B cell (primary cell): ENCODE results near the gene MEG3. TPM values are rescaled to one million over a fixed set of nuclear protein-coding genes. Genes with fewer than 3 reads are reported as not detected.

ENCODE experiments used
- ATAC-seq: fragments of 200-7000 bp; cut with Tn5 transposase; one replicate; pipeline ENCODE4 v1.10.0; 2021; ENCODE audit warnings: low read depth, mild to moderate bottlenecking, moderate number of reproducible peaks, moderate library complexity
- CTCF ChIA-PET: fragments of 350-600 bp; sonication (Branson Sonifier 250); formaldehyde crosslinking; loops from one replicate; lab custom pipeline; 2021; ENCODE audit warnings: antibody characterized with exemption, inconsistent platforms; lab: Charles Lee
- POLR2A ChIA-PET: fragments of 350-600 bp; sonication (Branson Sonifier 250); formaldehyde crosslinking; loops from one replicate; lab custom pipeline; 2021; ENCODE audit warnings: antibody characterized with exemption; lab: Charles Lee
- DNase-seq: peaks from one replicate; pipeline ENCODE4 v3.0.0; 2013
- H2AFZ ChIP-seq: 2 replicates; pipeline ENCODE4 v1.6.1; 2012; ENCODE audit warnings: mild to moderate bottlenecking, low read depth, low read length; ENCODE audit not compliant: insufficient read depth, poor library complexity, severe bottlenecking
- H3K27ac ChIP-seq, 2 donors: 1 replicate in 1 of 2; 2 replicates in 1 of 2; pipeline ENCODE4 v1.5.1; 2012 to 2013; ENCODE audit warnings: low read length in 2 of 2, mild to moderate bottlenecking in 2 of 2, moderate library complexity in 1 of 2
- H3K27me3 ChIP-seq, 4 experiments: fragments of 200-600 bp in 1 of 4; sonication (generic) in 1 of 4; replicated peaks in 1 of 4; 1 replicate in 2 of 4; 2 replicates in 2 of 4; pipeline versions ENCODE4 v1.6.1 to v1.7.0; 2013 to 2016; ENCODE audit warnings: low read length in 3 of 4, mild to moderate bottlenecking in 2 of 4, mixed read lengths in 1 of 4, moderate library complexity in 1 of 4; ENCODE audit not compliant: insufficient read depth in 4 of 4, control insufficient read depth in 3 of 4; ENCODE audit errors: control extremely low read depth in 1 of 4
- H3K36me3 ChIP-seq, 2 experiments: replicated peaks in 1 of 2; 1 replicate in 1 of 2; 2 replicates in 1 of 2; pipeline versions ENCODE4 v1.6.1 to v1.7.1; 2013; ENCODE audit warnings: low read length in 1 of 2; ENCODE audit not compliant: insufficient read depth in 2 of 2, control insufficient read depth in 1 of 2; ENCODE audit errors: control extremely low read depth in 1 of 2, extremely low read depth in 1 of 2
- H3K4me1 ChIP-seq, 2 donors: fragments of 200-600 bp in 1 of 2; sonication (generic) in 1 of 2; 1 replicate in 1 of 2; 2 replicates in 1 of 2; pipeline versions ENCODE4 v1.5.1 to v1.6.1; 2013 to 2017; ENCODE audit warnings: low read length in 2 of 2; ENCODE audit not compliant: control insufficient read depth in 2 of 2, insufficient read depth in 2 of 2
- H3K4me2 ChIP-seq: replicated peaks from 2 replicates; pipeline ENCODE3; 2012; ENCODE audit warnings: mild to moderate bottlenecking, low read depth, low read length; ENCODE audit not compliant: poor library complexity, severe bottlenecking
- H3K4me3 ChIP-seq, 5 experiments: fragments of 200-600 bp in 1 of 5; sonication (generic) in 1 of 5; 1 replicate in 3 of 5; 2 replicates in 2 of 5; pipeline versions ENCODE4 v1.5.1 to v1.7.0; 2011 to 2016; ENCODE audit warnings: low read length in 4 of 5, mild to moderate bottlenecking in 4 of 5, low read depth in 2 of 5, control low read depth in 1 of 5, moderate library complexity in 1 of 5; ENCODE audit not compliant: insufficient read depth in 1 of 5; ENCODE audit errors: control extremely low read depth in 1 of 5, extremely low read depth in 1 of 5
- H3K79me2 ChIP-seq: fragments of 200-600 bp; sonication (generic); one replicate; pipeline ENCODE4 v1.6.0; 2016; ENCODE audit warnings: low read length; ENCODE audit not compliant: control insufficient read depth, insufficient read depth
- H3K9ac ChIP-seq: fragments of 200-600 bp; sonication (generic); 2 replicates; pipeline ENCODE4 v1.6.1; 2017; ENCODE audit warnings: mild to moderate bottlenecking, low read length, moderate library complexity
- H3K9me3 ChIP-seq, 3 donors: one replicate each; pipeline versions ENCODE4 v1.6.1 to v1.7.1; 2013; ENCODE audit warnings: low read length in 2 of 3; ENCODE audit not compliant: control insufficient read depth in 2 of 3, insufficient read depth in 1 of 3; ENCODE audit errors: control extremely low read depth in 1 of 3
- H4K20me1 ChIP-seq: 2 replicates; pipeline ENCODE4 v1.6.0; 2012; ENCODE audit warnings: mild to moderate bottlenecking, low read length; ENCODE audit not compliant: insufficient read depth, control insufficient read depth, poor library complexity, severe bottlenecking
- H3K27ac Mint-ChIP-seq: one replicate; pipeline ENCODE4 v1.8.0; 2021; ENCODE audit warnings: mixed read lengths
- H3K27me3 Mint-ChIP-seq: one replicate; pipeline ENCODE4 v1.8.0; 2021; ENCODE audit warnings: mixed read lengths
- H3K4me1 Mint-ChIP-seq: one replicate; pipeline ENCODE4 v1.8.0; 2021; ENCODE audit warnings: mixed read lengths
- H3K4me3 Mint-ChIP-seq: one replicate; pipeline ENCODE4 v1.8.0; 2021; ENCODE audit warnings: mixed read lengths
- H3K9me3 Mint-ChIP-seq: one replicate; pipeline ENCODE4 v1.8.0; 2022; ENCODE audit warnings: mixed read lengths; ENCODE audit not compliant: insufficient read depth
- CTCF ChIP-seq: fragments of 200-600 bp; IDR thresholded peaks from one replicate; pipeline ENCODE4 v1.8.0; 2022; ENCODE audit warnings: antibody characterized with exemption, mild to moderate bottlenecking
- EZH2 ChIP-seq: IDR thresholded peaks from 2 replicates; pipeline ENCODE4 v1.6.1; 2012; ENCODE audit warnings: borderline replicate concordance, low read depth, mild to moderate bottlenecking, moderate library complexity, low read length; ENCODE audit not compliant: insufficient read depth, poor library complexity, severe bottlenecking
- WGBS: methylation state at CpG from one replicate; pipeline ENCODE4 v1.1.5; 2013; ENCODE audit warnings: missing lambda C conversion rate; ENCODE audit not compliant: insufficient coverage; 5-methylcytosine and 5-hydroxymethylcytosine counted together
- intact Hi-C: fragments of 100-400 bp; cut with micrococcal nuclease; formaldehyde crosslinking; loops from one replicate; pipeline ENCODE4 v1.10.0; 2022
- polyA plus RNA-seq: library from polyadenylated mRNA; depleted of rRNA; stranded (reverse); fragments of >200 nt; gene quantifications from 2 replicates; pipeline ENCODE4 v1.2.3, GENCODE V29; 2012
- total RNA-seq, 2 donors: library from RNA; stranded (reverse); fragments of 120-200 nt in 1 of 2; gene quantifications; 1 replicate in 1 of 2; 2 replicates in 1 of 2; pipeline versions ENCODE4 v1.2.3 to v1.2.4, GENCODE V29; 2013 to 2022

Gene MEG3
- total and polyA plus RNA-seq, 2 donors (not counting 1 experiment from before 2014, with no cell fraction given), result 0.13 TPM; not detected in 1

GRCh38 chr14:100834794-100835547, 9.1 kb downstream of the MEG3 start:
- ATAC-seq (no peak), DNase-seq (no peak)
- no peaks in the 10 kb centered on the region for H3K27me3 ChIP-seq
- no peak overlapping the region for H3K4me3 ChIP-seq
- H3K4me2 ChIP-seq, result no peak overlapping the region
- Mint-ChIP-seq H3K4me3 (no peak overlapping the region), H3K27ac (no peak overlapping the region), H3K27me3 (no peaks in the 10 kb centered on the region), H3K4me1 (no peaks in the 10 kb centered on the region), H3K9me3 (no peaks in the 10 kb centered on the region)
- H3K9me3 ChIP-seq, result peaks cover 0 to 3% (median 0%) of the 10 kb centered on the region in 3 donors
- no peaks in the 10 kb centered on the region for H3K4me1 ChIP-seq
- POLR2A ChIA-PET, result no interaction called here
- TF ChIP-seq EZH2, result no peak
- TF ChIP-seq CTCF, result no peak
- intact Hi-C loops, result no loop called here
- no peaks in the 10 kb centered on the region for H3K79me2 ChIP-seq
- CTCF ChIA-PET, result no interaction called here
- no peaks in the 10 kb centered on the region for H3K36me3 ChIP-seq
- H3K9ac ChIP-seq, result no peak overlapping the region
- 86% methylated on average over 29 of the region's 29 CpGs for WGBS
- no peak overlapping the region for H3K27ac ChIP-seq
- no peak overlapping the region for H2AFZ ChIP-seq
- no peaks in the 10 kb centered on the region for H4K20me1 ChIP-seq

GRCh38 chr14:100835548-100836310, 9.8 kb downstream of the MEG3 start:
- Histone ChIP-seq H3K79me2 (no peaks in the 10 kb centered on the region), H3K36me3 (no peaks in the 10 kb centered on the region), H3K9ac (no peak overlapping the region), H3K9me3 (peaks cover 0 to 3% (median 0%) of the 10 kb centered on the region in 3 donors), H3K4me1 (no peaks in the 10 kb centered on the region), H2AFZ (no peak overlapping the region), H3K27me3 (no peaks in the 10 kb centered on the region), H4K20me1 (no peaks in the 10 kb centered on the region), H3K27ac (no peak overlapping the region), H3K4me2 (no peak overlapping the region), H3K4me3 (no peak overlapping the region)
- ChIA-PET CTCF (no interaction called here), POLR2A (no interaction called here)
- WGBS, result 91% methylated on average over 20 of the region's 24 CpGs
- Mint-ChIP-seq H3K27ac (no peak overlapping the region), H3K9me3 (no peaks in the 10 kb centered on the region), H3K4me3 (no peak overlapping the region), H3K27me3 (no peaks in the 10 kb centered on the region), H3K4me1 (no peaks in the 10 kb centered on the region)
- TF ChIP-seq EZH2 (no peak), CTCF (no peak)
- no peak for ATAC-seq
- DNase-seq, result no peak
- intact Hi-C loops, result no loop called here
